WI38 (cell line): ENCODE results near the gene HDAC4.

Experiments
- H3K4me3 ChIP-seq: 2 replicates; pipeline ENCODE4 v1.5.1; 2011; ENCODE audit warnings: low read depth, mild to moderate bottlenecking, control low read depth, low read length
- TF ChIP-seq, protein P1 (sequence below): IDR thresholded peaks from 2 replicates; pipeline ENCODE4 v1.5.1; 2012; ENCODE audit warnings: low read depth, mild to moderate bottlenecking, control low read depth, low read length

The HDAC4 gene

DNA sequence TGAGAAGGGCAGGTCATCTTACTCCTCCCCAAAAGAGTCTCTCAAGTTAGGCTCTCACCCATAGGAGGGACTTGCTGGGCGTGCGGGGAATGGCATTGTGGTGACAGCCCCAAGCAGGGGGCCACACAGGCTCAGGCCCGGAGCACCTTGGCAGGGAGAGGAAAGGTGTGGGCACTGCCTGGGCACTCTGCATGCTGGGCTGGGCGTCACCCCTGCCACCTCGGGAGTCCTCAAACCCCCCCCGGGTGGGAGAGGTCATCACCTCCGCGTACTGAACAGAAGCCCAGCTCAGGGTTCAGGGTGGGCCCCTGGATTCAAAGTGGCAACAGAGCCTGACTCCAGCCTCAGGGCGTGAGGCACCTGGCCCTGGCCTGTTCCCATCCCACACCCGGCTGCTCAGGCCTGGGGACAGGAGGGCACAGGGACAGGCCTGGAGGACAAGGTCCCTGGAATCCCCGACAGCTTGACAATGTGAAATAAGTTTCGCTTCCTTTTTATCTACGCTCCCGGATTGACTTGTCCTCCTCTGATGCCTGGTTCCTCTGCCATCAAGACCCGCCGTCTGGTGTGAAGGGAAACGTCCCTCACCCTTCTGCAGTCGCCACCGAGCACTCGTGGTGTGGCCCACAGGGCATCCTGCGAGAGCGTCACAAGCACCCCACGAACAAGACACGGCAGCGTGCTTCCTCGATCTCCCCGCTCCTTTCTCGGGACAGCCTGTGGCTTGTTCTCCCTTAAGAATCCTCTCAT is 97.8 kb downstream of the HDAC4 start:
- TF ChIP-seq, protein P1, sequence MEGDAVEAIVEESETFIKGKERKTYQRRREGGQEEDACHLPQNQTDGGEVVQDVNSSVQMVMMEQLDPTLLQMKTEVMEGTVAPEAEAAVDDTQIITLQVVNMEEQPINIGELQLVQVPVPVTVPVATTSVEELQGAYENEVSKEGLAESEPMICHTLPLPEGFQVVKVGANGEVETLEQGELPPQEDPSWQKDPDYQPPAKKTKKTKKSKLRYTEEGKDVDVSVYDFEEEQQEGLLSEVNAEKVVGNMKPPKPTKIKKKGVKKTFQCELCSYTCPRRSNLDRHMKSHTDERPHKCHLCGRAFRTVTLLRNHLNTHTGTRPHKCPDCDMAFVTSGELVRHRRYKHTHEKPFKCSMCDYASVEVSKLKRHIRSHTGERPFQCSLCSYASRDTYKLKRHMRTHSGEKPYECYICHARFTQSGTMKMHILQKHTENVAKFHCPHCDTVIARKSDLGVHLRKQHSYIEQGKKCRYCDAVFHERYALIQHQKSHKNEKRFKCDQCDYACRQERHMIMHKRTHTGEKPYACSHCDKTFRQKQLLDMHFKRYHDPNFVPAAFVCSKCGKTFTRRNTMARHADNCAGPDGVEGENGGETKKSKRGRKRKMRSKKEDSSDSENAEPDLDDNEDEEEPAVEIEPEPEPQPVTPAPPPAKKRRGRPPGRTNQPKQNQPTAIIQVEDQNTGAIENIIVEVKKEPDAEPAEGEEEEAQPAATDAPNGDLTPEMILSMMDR, result no peak
- H3K4me3 ChIP-seq, result no peak overlapping the region

DNA sequence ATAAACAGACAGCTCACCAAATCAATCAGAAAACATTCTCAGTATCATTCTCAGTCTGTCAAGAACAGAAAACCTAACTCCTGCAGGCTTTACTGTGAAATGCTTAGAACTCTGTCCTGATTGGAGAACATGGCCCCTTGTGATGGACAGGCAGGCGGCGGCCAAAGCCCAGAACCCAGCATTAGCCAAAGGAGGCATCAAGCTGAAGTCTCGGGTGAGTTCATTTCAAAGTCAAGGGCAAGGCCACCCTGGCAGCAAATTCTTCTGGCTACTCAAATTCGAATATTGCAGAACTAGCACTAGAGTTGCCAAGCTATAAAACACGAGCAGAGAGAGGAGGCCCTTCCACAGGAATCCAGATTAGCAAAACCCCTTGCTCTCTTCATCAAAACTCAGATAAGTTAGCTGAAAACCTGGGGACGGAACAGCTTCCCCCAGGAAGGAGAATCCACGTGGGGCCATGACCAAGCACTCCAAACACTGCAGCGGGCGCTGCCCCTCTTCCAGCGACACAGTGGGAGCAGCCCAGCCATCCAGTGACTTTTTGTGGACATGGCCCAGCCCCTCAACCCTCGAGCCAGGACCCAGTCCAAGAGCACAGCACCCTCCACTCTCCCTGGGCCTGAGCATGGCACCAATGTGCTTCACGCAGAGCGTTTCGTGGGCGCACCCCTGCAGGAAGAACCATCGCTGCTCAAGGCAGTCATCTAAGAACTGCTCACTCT is 98.6 kb downstream of the HDAC4 start:
- no peak overlapping the region for H3K4me3 ChIP-seq
- TF ChIP-seq, protein P1, result no peak

DNA sequence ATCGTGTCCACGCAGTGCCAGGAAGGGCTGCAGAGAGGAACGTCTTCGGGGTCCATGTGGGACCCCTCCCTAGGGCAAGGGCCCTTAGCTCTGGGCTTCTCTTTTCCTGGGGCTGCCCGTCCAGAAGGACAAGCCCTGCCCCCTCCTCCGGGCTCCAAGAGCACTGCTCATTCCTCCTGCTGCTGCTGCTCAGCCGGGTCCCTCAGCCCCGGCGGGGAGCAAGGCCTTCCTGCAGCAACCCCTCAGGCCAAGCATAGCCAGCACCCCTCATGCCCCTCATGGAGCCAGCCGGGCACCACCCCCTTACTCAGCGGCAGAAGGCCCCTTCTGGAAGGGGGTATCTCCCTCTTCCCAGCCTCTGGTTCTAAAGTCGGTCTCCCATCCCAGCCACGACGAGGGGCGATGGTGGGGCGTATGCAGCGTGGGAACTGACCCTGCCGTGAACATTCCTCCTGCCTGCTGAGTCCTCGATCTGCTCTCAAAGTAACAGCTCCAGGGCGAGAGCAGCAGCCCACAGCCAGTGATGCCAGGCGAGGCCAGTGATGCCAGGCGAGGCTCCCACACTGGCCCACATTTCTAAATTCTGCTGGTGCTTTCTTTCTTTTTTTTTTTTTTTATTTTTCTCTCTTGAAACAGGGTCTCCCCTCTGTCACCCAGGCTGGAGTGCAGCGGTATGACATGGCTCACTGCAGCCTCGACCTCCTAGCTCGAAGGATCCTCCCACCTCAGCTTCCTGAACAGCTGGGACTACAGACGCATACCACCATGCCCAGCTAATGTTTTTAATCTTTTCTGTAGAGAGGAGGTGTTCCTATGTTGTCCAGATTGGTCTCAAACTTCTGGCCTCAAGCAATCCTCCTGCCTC is 99.7 kb downstream of the HDAC4 start:
- H3K4me3 ChIP-seq, result no peak overlapping the region
- TF ChIP-seq, protein P1, result no peak

DNA sequence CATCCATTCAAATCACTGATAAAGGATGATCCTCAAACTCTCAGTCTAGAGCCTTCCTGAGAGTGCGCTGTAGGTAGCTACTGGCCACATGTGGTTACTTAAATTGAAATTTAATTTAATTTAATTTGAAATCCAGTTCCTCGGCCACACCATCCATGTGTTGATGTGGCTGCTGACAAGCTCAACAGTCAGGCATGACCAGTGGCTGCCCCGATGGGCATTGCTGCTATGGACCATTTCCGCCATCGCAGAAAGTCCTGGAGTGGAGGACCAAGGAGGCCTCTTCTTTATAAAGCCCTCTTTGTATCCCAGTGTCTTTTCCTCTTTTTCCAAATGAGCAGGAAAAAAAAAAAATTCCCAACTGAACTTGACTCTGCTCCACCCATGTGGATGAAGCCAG is 100.6 kb downstream of the HDAC4 start:
- no peak overlapping the region for H3K4me3 ChIP-seq

DNA sequence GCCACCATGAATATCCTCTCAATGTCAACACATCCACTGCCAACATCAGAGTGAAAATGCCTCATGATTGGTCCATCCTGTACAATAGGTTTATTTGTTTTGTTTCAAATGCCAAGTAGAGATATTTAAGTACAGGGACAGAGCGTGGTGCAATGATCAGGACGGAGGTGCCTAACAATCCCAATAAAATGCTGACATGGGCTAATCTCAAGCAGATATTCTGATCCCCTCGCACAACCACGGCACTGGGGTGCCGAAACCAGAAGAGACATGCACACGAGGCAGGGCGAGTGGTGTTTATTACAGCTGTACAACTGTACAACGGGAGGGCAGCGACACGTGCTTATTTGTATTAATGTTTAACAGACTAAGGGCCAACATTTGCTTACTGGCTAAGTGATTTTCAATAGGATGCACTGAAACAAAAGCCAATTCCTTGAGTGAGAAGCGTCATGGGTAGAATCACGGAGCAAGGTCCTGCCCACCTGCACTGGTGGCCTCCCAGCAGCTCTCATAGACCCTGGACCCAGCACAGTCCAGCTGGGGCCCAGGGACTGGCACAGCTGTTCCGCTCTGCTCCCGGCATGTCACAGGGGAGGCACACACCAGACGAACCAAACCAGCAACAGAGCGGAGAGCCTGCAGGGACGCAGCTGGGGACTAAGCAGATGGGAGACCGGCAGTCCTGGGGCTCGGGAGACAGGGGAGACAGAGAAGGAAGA is 101.4 kb downstream of the HDAC4 start:
- H3K4me3 ChIP-seq, result no peak overlapping the region
- TF ChIP-seq, protein P1, result no peak

More for the DNA sequence above, 100.6 kb downstream of the HDAC4 start:
- TF ChIP-seq, protein P1, result no peak

DNA sequence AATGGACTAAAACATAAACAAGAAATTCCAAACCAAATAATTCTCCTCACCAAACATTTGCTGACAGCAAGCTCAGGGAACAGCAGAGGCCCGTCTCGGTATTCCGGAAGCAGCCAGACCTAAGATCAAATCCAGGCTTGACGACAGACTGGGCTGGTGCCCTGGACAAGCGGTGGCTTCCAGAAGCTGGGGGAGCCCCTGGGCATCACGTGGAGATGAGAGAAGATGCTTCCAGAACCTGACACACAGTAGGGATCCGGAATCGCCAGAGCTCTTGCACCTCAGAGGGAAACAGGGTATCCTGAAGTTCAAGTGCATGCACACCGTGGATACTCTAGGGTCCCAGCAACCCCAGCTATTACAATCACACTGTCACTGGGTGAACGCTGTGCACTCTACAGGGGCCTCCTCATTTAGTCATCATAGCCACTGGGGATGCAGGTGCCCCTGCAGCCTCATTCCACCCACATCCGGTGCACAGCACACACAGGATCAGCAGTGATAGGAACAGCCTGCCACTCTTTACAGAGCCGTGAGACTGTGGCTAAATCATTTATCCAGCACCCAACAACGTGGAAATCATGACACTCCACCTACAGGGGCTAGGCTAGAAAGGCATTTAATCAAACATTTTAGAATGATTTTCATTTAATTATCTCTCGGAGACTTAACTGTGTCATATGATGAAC is 102.6 kb downstream of the HDAC4 start:
- H3K4me3 ChIP-seq, result no peak overlapping the region
- TF ChIP-seq, protein P1, result no peak
